NCI-H2196 (cell line): Measurements from ENCODE around the gene PTPRK.

ENCODE experiments used
- DNase-seq: peaks from one replicate; lab custom pipeline; 2025; ENCODE audit not compliant: unreplicated experiment; lab: John Stamatoyannopoulos, UW

PTPRK gene

GRCh38 chr6:128305228-128305627 is 215.2 kb downstream of the PTPRK start:
- DNase-seq: no peak

- no peak for DNase-seq
These were observed 216.5 kb downstream of the PTPRK start for GRCh38 chr6:128303870-128304269.

- no peak for DNase-seq
These were observed 217.5 kb downstream of the PTPRK start for GRCh38 chr6:128302942-128303341.

DNA sequence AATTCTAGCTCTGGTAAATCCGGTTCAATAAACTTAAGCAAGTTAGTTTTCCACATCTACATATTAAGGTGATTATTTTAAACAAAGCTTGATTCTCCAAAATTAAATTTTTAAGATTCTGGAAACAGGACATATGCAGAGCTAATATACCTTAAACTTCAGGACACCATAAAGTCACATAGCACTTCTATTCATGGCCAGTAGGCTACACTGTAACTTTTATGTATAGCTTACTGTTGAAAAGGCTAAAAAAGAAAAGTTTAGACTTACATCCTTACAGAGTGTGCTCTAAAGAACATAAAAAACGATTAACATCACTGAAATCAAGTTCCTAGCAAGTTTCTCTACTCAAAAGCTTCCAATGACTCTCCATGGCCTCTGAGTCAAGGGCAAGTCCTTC is 224.7 kb downstream of the PTPRK start:
- no peak for DNase-seq

GRCh38 chr6:128290221-128290620 is 230.2 kb downstream of the PTPRK start:
- no peak for DNase-seq

DNA sequence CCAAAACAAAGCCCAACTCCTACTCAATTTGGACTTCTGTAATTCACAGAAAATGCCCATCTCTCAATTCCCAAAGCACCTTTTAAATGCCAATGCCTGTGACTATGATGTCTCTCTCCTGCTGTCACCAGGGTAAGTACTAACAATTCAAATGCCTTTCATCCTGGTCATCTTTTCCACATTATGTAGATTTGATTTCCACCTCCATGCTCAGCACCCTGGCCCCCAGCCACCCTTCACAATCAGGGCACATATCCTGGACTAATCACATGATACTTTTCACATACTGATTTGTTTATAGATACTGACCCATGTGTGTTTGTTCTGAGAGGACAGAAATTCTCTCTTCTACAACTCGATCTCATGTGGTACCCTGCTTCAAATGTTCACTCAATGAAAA is 236.3 kb downstream of the PTPRK start:
- no peak for DNase-seq

DNA sequence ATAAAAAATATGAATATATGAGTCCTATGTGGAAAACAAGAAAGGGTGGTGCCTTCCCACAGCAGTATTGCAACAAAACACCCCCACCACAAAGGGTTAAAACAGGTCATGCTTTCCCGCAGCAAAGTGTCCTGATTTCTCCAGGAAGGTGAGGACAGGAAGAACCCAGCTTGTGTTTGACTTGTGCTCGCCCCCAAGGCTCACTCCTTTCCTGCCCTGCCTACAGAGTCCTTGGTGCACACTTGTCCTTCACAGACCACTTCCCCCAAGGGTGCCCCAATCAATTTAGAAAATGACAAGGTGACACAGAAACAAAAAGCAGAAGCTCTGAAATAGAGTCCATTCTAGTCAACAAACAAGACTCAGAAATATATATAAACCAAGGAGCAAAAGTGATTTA is 237.4 kb downstream of the PTPRK start:
- DNase-seq: no peak

DNA sequence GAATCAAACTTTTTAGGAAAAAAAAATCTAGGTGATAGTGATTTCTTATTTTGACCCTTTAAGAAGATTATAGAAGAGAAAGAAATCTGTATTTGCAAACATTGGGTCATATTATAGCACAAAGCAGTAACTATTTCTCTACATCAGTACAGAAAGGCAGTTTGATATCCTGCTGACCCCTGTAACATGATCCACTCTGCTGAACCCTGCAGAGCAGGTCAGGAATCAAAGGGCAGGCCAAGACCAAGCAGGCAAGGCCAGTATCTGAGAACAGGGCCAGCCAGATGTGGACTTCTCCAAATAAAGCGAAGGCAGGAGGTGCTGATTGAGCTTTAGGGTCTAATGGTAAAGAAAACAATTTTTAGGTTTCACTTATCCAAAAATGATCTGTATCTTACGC is 239.4 kb downstream of the PTPRK start:
- no peak for DNase-seq

- no peak for DNase-seq
These were observed 240.3 kb downstream of the PTPRK start for GRCh38 chr6:128280066-128280465.

DNA sequence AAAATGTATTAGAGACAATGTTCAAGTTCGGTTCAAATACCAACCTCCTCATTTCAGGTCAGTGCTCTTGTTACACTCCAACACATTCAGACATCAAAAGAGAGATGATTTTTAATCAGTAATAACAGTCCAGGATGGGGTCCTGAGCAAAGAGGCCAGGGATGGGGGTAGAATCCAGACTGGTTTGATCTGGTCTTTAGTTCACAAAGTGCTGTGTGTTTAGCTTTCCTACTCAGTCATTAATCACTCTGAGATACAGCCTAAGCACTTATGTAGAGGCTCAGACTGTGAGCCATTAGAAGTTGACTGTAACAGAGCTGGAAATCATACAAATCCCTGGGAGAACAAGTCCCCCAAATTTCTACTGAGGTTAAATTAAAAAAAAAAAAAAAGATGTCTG is 241.6 kb downstream of the PTPRK start:
- DNase-seq: no peak

GRCh38 chr6:128277379-128277778 is 243.0 kb downstream of the PTPRK start:
- no peak for DNase-seq

DNA sequence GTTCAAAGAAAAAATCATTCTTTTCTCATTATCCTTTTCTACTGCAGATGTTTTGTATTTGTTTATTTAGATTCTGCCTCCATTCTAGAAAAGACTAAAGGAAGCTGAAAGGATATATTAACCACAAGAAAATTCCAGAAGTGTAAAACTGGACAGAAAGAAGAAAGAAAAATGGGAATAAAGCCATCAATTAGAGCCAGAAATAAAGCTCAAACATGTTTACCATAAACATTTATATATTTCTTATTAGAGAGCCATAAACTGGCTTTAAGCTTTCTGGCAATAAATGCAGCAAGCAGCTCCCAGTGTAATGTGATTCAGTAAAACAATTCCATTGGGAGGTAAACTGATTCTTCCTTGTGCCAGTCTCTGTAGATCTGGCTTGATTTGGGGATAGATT is 244.1 kb downstream of the PTPRK start:
- no peak for DNase-seq

GRCh38 chr6:128275681-128276080 is 244.7 kb downstream of the PTPRK start:
- no peak for DNase-seq

DNA sequence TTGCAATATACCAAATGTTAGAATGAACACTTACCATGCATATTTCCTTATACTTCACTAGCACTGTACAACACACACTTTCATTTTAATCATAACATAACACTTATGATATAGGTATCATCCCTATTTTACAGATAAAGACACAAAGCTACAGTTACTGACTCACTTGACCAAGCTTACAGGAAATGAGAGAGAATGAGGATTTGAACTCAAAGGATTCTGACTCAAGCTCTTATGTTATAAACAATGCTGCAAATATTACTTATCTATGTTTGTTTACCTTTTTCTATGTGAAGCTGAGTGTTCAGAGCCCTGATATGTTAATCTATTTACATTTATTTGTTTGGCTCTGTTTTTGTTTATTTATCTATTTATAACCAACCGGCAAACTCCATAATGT is 245.4 kb downstream of the PTPRK start:
- DNase-seq: no peak

DNA sequence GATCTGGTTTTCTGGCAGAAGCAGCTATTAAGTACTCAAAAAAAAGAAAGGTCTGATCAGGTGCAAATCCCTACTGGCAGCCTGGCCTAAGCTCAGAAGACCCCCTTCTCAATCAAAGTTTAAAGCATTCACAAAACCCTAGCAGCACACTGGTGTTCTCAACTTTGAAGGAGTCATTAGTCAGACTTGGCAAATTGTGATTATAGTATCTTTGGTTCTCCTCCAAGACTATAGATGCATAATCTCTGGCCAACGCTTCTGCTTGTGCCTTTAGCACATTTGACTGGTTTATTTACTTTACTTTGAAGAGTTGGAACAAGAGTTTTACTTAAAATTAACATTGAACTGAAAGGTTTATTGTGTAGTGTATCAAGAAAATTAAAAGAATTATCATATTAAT is 248.9 kb downstream of the PTPRK start:
- no peak for DNase-seq

DNA sequence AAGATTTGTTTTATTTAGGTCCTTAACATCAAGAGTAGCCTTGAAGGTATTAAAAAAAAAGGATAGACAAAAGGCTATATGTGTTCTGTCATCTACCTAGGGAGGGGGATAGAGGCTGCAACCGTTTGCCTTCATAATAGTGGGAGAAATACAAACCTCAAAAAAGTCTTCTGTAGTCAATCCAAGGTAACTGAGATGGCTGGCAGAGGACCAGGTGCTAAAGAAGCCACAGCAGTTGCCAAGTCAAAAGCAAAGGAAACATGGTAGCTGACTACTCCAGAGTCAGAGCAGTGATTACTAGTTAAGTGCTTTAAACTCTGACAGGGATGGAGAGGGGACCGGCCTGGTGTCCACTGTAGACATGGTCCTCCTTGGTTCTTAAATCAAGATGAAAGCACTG is 249.4 kb downstream of the PTPRK start:
- no peak for DNase-seq

- DNase-seq: no peak
These were observed 253.5 kb downstream of the PTPRK start for GRCh38 chr6:128266946-128267345.

DNA sequence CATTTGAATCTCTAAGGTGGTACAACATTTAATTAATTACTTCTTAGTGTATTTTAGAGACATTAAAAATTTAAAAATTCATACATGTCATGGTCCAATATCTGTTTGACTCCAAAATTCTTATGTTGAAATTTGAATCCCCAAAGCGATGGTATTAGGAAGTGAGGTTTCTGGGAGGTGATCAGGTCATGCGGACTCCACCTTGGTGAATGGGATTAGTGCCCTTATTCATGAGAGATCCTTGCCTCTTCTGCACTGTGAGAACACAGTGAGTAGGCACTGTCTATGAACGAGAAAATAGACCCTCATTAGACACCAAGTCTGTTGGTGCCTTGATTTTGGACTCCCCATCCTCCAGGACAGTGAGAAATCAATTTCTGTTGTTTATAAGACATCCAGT is 254.7 kb downstream of the PTPRK start:
- no peak for DNase-seq

DNA sequence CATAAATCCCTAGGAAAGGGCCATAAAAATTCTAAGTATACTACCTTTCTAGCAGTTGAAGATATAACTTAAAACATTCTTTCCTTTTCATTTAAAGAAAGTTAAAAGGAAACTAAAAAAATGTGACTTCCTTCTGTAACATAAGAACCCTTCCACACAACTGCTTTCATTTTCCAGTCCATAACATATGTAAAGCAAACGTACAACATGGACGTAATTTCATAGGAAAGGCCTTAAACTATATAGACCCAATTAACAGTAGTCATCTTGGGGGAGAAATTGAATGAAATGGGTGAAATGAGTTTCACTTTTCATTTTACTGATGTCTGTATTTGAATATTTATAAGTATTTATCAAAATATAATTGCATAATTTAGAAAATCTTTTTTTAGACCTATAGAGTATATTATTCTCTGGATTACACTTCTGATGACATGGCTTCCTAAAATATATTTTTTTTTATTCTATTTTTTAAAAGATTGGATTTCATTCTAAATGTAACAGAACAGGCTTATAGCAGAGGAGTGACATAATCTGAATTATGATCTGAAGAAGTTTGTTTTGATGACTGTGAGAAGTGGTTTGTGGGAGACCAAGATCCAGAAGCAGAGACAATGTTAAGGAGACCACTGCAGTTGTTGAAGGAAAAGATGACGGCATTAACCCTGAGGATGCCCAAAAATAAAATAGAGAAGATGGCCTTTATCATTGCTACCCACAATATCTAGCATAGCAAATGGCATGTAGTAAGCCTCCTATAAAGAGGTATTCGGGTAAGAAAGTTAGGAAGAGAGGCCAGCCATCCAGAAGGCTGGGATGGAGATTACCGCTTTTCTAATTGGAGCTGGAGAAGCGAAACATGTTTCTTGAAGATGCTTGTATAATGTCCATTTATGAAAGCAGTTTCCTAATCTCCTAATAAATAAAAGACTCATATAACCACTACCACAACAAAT is 260.4 kb downstream of the PTPRK start:
- no peak for DNase-seq

DNA sequence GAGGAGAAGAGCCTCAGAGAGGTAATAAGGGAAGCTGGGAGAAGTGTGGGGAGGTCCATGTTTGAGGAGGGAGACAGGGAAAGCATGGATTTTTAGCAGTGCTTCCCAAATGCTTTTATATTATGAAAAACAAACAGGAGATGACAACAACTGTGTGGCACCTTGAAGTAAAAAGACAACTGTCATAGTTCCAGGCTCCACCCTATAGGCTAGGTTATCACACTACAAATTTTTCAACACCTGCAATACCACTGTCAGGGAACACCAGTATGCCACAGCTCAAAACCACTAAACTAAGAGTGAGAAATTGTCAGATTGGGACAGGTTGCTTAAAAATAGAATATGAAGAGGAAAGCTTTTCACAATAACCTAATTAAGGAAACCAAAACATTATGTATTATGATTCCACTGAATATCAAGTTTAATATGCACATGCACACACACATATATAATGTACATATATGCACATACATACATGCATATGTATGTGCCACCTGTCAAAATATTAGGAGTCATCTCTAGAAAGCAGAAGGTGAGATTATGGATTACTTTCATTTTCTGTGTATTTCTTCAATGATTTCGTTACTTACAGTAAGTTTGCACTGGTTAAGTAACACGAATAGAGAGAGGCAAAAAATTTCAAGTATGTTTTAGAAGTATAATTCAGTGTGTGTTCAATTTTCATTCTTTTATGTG is 261.2 kb downstream of the PTPRK start:
- no peak for DNase-seq

- no peak for DNase-seq
These were observed 264.3 kb downstream of the PTPRK start for GRCh38 chr6:128256095-128256494.
